HG03521 (cell line): ENCODE measurements around the gene SSU72.
A peak's percentile ranks its signal among the peaks of the same experiment; 100 is the strongest.
"Not testable (repeated sequence)": the region's sequence is repeated elsewhere in the genome, so short reads cannot be mapped to it uniquely, and the experiment has no call there.

ENCODE experiments used
- ATAC-seq: cut with Tn5 transposase; IDR thresholded peaks from one replicate; pipeline ENCODE4 v1.9.1; 2021; ENCODE audit warnings: mild to moderate bottlenecking, moderate library complexity; ENCODE audit not compliant: unreplicated experiment

SSU72 gene

DNA sequence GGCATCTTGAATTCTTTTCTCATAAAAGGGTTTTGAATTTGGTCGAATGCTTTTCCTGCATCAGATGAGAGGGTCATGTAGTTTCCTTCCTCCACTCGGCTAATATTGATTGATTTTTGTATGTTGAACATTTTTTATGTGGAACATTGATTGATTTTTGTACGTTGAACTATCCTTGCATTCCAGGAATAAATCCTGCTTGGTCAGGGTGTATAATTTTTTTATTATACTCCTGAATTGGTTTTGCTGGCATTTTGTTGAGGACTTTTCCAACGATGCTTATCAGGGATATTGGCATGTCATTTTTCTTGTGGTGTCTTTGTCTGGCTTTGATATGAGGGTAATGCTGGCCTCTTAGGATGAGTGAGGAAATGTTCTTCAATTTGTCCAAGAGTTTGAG, 42.7 kb downstream of the SSU72 start:
- no peak for ATAC-seq

DNA sequence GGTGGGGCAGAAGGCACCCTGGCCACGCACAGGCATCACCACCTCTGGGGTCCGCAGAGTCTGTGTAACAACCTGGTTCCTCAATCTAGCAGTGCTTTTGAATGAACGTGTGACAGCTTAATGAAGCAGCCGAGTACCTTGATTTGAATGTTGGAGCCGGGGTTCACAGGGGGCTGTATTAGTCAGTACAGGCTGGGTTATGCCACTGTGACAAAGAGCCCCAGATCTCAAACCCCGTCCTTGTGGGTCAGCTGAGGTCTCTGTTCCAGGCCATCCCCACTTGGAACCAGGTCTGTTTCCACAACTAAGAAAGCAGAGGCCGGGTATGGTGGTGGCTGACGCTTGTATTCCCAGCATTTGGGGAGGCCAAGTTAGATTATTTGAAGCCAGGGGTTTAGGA, 44.7 kb downstream of the SSU72 start:
- no peak for ATAC-seq

DNA sequence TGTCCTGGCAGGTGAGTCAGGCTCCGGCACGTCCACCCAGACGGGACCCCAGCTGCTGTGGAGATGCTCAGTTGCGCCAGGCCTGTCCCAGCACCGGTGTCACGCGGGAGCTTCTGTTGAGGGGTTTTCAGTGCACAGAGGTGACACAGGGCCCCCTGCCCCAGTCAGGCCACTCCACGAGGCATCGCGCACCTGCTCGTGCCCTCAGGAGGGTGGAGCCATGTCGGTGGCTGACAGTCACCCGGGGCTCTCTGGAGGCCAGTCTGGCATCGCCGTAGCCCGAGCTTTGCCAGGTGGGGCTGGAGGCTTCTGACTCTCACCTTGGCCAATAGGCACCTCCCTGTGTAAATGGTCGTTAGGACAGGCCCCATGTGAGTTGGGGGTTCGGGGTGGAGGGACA, 45.3 kb downstream of the SSU72 start:
- ATAC-seq, result no peak

DNA sequence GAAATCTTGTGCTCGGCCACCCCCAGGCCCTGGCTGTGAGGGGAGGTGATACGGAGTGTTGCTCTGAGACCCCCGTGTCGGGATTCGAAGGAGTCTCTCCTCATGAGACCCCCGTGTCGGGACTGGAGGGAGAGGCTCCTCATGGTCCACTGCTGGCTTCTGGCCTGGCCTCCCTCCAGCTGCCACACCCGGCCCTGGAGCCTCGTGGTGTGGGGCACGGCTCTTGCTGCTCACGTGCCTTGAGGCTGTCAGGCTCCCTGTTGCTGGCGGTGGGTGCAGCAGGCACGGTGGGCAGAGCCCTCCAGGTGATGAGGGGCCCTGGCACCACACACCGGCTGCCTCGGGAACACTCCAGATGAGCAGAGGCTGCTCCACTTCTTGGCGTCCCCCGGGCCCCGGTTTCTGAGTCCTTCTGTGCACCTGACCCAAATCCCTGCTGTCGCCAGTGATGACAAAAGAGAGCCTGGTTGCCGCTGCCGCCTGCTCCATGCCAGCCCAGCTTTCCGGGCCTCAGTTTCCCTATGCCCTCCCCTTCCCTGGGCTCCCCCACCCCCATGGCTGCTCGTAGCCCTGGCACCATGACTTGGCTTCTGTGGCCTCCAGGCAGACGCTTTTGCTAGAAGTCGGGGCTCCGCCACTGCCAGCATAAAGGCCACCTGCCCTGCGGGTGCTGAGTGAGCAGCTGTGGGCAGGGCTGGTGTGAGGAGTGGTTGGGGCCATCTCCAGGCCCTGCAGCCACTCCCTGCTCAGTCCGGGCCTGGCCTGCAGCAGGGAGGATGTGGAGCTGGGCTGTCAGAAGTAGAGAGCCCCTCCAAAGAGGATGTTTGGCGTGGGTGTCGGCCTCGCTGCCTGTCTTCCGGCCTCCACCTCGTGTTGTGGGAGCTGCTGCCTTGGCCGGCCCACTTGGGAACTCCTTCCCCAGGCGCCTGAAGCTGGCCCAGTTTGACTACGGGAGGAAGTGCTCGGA, 46.1 kb downstream of the SSU72 start:
- no peak for ATAC-seq

DNA sequence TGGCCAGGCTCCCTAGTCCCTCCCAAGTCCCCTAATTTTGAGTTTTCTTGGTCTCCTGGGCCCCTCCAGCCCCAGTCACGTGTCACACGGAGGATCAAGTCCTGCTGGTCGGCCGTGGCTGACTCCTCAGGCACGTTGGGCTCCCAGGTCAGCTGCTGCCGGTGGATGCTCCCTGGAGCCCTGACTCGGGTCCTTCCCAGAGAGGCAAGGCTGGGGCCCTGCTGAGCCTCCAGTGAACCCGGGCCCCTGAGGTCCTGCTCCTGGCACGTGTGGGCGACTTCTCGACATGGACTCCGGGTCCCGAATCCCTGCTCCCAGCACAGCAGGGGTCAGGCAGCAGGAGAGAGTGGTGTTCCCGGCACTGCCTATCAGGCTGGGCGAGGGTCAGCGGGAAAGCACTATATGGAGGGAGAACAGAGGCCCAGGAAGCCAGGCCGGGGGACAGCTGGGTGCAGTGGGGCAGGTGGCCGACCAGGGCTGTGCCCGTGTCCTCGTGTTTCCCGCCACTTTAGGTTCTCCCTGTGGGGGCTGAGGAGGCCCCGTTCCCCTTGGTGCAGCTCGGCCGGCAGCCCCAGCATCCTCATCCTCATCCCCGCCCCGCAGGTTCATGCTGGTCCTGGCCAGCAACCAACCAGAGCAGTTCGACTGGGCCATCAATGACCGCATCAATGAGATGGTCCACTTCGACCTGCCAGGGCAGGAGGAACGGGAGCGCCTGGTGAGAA, 47.4 kb downstream of the SSU72 start:
- ATAC-seq, result no peak

DNA sequence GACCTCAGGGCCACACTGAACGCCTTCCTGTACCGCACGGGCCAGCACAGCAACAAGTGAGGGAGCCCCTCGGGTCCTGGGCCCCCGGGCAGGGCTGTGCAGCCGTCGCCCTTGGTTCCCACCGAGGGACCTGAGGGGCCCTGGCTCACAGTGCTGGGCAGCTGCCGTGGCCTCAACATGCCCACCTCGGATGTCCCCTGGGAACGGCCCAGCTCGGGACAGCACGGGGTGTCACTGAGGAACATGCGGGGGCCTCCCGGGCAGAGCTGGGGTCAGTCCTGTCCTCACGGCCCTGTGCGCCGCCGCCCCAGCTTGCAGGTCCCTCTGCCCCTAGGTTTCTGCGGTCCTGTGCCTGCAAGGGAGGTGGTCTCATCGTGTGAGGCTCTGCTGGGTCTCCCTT, 48.2 kb downstream of the SSU72 start:
- ATAC-seq, result not testable (repeated sequence)

DNA sequence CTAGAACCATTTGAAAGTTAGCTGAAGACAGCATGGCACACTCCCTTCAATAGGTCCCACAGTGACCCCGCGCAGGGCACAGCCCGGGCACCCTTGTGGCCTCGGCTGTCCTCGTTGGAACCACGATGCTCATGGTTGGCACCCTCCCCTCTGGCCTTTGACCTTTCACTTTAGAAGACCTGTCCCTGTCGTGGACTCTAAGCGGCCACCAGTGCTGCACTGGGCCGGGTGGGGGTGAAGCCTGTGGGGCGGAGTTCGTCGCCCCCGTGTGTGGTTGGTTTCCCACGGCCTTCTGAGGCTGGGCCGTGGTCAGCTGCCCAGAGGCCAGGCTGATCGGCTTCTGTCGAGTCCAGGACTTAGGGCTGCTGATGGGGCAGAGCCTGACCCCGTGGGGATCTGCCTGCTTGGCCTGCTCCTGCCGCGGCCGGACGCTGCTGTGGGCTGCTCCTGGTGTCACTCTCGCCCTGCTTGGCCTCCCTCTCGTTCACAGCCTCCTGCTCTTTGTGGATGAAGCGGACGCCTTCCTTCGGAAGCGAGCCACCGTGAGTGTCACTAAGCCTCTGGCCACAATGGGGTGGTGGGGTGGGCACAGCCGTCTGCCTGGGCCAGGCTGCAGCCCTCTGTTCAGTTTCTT, 49.8 kb downstream of the SSU72 start:
- not testable (repeated sequence) for ATAC-seq

DNA sequence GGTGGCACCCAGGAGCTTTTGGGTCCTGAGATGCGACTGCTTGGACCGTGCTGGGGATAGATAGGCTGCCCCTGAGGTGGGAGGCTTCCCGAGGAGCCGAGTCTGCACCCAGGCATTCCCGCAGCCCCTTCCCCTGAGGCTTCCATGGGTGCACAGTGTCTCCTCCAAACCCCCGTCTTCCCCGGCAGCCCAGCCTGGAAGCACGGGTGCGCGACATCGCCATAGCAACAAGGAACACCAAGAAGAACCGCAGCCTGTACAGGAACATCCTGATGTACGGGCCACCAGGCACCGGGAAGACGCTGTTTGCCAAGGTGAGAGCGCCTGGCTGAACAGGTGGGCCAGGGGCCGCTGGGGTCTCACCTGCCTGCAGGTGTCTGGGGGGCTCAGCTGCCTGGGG, 51.0 kb downstream of the SSU72 start:
- not testable (repeated sequence) for ATAC-seq

DNA sequence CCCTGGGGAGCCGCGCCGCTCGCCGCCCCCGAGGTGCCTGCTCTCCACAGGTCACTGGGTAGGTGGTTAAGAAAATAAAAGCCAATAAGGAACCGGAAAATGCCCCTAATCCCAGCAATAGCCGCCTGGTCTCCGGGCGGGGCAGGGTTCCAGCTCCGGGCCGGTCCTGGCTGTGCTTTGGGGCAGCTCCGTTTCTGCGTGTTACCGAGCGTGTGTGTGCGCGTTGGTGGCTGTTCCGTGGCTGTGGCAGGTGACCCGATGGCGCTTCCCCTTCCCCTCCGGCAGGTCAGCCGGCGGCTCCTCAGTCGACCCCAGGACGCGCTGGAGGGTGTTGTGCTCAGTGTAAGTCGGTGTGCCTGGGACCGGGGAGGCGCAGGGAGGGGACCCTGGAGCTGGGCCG, 51.4 kb downstream of the SSU72 start:
- ATAC-seq, result not testable (repeated sequence)

DNA sequence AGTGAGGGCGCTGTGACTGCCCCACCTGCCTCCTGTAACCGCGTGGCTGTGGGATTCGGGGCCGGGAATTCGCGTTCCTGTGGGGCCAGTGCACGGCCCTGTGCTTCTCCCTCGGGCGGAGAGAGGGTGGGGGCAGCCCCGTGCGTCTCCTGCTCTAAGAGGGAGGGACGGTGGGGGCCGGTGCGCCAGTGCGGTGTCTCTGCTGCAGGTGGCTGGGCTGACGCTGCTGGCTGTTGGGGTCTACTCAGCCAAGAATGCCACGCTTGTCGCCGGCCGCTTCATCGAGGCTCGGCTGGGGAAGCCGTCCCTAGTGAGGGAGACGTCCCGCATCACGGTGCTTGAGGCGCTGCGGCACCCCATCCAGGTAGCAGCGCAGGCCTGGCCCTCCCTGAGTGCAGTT, 52.1 kb downstream of the SSU72 start:
- not testable (repeated sequence) for ATAC-seq

DNA sequence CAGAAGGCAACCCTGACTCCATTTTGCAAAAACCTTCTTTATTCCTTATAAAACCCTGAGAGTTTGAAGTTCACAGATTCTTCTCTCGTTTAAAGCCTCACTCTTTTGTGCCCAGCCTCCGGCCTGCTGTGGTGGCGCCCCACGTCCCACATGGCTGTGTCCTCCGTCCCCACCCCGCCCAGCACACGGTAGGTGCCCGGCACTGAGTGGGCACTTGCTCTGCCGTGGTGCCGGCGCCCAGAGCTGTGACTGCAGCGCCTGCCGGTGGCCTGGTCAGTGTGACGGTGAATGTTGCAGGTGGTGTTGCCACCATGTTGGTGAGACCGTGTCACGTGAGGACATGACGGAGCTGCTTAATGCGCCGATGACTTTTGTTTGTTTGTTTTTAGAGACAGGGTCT, 53.3 kb downstream of the SSU72 start:
- ATAC-seq, result no peak

DNA sequence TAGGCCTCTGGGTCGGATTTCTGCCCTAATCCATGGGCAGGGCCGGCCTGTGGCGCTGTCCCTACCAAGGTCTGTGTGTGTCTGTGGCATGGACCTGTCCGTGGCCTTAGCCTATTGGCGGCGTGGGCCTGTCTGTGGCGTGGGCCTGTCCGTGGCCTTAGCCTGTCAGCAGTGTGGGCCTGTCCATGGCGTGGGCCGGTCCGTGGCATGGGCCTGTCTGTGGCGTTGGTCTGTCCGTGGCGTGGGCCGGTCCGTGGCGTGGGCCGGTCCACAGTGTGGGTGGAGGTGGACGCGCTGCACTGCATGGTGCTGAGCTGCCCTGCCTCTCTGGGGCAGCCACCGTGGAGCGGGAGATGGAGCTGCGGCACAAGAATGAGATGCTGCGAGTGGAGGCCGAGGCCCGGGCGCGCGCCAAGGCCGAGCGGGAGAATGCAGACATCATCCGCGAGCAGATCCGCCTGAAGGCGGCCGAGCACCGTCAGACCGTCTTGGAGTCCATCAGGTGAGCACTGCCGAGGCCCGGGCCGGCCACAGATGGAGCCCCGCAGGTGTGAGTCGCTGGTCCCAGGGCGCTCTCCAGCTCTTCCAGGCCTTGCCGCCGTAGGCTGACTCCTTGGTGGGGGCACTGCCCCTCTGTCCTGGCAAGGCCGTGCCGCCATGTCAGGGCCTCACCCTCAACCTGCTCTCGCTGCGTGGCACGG, 54.7 kb downstream of the SSU72 start:
- ATAC-seq, result not testable (repeated sequence)

DNA sequence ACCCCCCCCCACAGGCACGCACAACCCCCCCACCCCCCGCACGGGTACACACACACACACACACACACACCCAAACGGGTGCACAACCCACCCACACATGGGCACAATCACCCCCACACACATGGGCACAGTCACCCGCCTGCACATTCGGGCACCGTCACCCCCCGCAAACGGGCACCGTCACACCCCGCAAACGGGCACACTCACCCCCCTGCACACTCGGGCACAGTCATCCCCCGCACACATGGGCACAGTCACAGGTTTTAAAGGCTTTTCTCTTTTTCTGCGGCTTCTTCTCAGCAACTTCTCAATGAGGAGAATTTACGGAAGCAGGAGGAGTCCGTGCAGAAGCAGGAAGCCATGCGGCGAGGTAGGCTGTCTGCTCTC, 56.0 kb downstream of the SSU72 start:
- ATAC-seq, result not testable (repeated sequence)

DNA sequence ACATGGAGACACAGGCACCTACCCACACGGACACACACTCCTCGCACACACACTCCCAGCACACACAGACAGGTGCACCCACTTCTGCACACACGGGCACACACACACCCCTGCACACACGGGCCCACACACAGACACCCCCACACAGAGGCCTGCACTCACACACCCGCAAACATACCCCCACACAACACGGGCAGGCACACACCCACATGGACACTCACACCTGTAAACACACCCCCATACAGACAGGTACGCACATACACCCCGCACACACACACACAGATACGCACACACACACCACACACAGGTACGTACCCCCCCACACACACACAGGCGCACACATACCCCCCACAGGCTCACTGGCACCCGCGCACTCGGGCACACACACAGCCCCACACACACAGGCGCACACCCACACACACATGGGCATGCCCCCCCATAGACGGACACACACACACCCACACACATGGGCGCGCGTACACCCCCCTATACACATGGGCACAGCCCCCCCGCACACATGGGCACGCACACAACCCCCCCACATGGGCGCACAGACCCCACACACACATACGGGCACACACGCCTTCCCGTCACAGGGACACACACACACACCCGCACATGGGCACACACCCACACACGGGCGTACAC, 56.6 kb downstream of the SSU72 start:
- ATAC-seq, result no peak

DNA sequence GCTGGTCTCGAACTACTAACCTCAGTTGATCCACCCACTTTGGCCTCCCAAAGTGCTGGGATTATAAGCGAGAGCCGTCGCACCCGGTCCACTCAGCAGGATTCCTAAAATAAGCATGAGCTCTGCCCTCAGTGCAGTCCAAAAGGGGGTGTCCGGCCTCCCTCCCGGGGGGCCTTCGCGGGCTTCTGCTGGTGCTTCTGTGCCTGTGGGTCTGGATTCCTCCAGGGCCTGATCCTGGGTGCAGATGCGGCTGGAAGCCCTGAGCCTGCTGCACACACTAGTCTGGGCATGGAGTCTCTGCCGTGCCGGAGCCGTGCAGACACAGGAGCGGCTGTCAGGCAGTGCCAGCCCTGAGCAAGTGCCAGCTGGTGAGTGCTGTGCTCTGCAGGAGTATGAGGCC, 57.7 kb downstream of the SSU72 start:
- not testable (repeated sequence) for ATAC-seq

DNA sequence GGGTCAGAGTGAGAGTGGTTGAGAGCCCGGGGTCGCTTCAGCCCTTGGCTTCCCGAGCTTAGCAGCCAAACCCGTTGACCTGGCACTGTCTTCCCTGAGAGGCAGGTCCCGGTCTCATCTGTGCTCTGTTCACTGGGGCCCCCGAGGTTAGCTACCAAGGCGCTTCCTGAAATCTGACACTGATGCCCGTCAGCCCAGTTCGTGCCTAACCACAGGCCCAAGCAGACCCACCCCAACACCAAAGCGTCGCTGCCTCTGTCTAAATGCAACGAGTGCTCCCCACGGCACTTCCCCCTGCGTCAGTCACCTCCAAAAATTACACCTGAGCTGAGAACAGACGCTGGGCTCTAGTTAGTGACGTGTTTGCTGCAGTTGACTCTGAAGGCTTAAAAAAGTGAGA, 60.3 kb downstream of the SSU72 start:
- ATAC-seq, result not testable (repeated sequence)

DNA sequence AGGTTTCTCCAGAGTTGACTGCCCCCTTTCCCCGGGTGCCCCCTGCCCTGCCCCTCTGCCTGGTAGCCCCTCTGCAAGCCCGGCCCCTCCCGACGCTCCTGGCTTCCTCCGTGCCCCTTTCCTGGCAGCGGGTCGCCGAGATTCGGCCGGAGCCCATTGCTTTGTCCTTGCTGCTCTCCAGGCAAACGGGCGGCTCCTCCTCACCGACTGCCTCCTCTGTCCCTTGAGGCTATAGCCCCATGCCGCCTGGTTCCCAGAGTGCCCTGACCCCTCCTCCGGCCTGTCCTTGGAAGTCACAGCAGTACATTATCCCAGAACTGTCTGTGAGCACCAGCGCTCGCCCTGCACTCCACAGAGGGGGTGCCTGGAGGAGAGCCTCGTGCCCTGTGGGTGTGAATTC, 61.0 kb downstream of the SSU72 start:
- ATAC-seq, result not testable (repeated sequence)

DNA sequence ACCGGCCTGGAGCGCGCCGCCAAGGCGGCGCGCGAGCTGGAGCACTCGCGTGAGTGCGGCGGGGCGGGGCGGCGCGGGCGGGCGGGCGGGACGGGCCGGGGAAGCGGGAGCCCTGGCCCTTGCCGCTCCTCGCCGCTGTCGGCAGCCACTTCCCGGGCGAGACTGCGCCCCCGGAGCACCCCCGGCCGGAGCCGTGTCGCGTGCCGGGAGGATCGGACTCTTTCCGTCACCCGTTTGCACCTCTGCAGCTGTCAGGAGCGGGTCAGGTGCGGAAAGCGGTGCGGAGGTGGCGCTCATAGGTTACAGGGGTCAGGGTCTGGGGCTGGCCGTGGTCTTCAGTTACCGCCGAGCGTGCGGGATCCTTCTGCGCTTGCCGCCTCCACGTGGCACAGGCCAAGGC, 62.2 kb downstream of the SSU72 start:
- ATAC-seq, result peak; percentile 8

DNA sequence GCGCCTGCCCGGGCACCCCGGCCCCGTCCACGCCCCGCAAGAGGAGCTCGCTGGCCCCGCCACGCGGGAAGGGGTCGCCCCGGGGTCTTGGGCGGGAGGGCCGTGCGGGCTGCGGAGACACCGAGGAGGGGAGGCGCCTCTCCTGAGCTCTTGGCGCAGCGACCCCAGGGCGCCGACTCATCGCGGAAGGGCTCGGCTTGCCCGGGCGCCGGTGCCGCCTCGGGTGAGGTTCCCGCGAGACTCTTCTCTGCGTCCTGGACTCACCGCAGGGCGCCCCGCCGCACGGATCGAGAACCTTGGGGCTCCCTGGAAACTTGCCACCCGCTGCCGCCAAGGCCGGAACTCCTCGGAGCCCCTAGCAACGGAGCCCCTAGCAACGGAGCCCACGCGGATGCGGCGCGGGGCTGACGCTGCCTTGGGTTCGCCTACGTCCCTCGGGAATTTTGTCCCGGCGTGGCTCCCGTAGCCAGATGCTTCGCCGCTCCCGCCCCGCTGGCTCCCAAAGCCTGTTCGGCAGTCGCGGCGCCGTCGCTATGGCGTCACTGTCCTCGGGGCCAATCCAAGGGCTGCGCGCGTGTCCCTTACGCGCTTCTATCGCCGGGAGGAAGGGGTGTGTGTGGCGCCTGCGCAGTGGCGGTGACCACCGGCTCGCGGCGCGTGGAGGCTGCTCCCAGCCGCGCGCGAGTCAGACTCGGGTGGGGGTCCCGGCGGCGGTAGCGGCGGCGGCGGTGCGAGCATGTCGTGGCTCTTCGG, 63.0 kb downstream of the SSU72 start, which contains the start of gene ATAD3A:
TSS of gene ATAD3A (plus strand) at position 630 of the 753 bp plus-strand sequence. CDS start at position 737, 107 bp downstream.
- peak; percentile 83 for ATAC-seq
